Measurements from ENCODE around the gene ARCN1.

DNA sequence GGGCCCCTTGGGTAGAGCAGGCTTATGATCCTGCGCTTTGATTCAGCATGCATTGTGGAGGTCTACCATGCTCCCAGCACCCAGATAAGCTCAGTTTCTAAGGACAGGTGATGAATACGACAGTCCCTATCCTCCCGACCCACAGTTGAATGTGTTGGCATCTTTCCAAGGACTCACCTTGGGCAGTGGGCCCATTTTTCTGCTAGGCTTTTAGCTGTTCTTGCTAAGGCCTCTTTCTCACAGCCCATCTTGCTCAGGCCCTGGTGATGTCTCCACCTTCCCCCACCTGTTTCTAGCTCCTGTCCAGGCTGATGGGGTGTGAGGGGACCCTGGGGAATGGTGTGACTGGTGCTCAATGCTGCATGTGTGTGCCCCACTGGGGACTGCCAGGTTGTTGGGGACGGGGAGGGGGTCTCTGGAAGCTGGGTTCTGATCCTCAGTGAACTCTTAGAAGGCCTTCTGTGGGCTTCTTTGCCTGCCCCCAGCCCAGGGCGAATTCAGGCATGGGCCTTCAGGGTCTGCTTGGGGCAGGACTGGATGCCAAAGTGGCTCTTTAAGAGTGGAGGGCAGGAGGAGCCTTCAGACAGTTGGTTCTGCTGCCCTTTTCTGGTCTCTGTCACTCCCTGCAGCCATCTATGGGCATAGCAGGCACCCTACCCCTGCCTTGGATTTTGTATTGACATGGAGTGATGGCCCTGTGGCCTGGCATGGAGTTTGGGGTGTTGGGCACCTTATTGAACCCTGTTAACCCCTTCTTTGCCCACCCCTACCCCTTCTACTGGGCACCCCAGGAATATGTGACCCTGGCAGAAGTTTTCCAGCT, 68.3 kb downstream of the ARCN1 start:
- TF ChIP-seq, protein P1, sequence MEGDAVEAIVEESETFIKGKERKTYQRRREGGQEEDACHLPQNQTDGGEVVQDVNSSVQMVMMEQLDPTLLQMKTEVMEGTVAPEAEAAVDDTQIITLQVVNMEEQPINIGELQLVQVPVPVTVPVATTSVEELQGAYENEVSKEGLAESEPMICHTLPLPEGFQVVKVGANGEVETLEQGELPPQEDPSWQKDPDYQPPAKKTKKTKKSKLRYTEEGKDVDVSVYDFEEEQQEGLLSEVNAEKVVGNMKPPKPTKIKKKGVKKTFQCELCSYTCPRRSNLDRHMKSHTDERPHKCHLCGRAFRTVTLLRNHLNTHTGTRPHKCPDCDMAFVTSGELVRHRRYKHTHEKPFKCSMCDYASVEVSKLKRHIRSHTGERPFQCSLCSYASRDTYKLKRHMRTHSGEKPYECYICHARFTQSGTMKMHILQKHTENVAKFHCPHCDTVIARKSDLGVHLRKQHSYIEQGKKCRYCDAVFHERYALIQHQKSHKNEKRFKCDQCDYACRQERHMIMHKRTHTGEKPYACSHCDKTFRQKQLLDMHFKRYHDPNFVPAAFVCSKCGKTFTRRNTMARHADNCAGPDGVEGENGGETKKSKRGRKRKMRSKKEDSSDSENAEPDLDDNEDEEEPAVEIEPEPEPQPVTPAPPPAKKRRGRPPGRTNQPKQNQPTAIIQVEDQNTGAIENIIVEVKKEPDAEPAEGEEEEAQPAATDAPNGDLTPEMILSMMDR (IDR thresholded peaks at IDR 0.05; ENCODE audit: poor library complexity, severe bottlenecking), result no peak
- TF ChIP-seq POLR2AphosphoS5 (IDR thresholded peaks at IDR 0.05) (no peak), TAF1 (IDR thresholded peaks at IDR 0.05; ENCODE audit: low read depth) (no peak), EZH2 (IDR thresholded peaks at IDR 0.05; ENCODE audit: borderline replicate concordance, insufficient read depth, low read length, poor library complexity, severe bottlenecking) (no peak), RAD21 (conservative IDR thresholded peaks at IDR 0.05) (no peak), MXI1 (conservative IDR thresholded peaks at IDR 0.05; ENCODE audit: poor library complexity, severe bottlenecking) (no peak), EP300 (conservative IDR thresholded peaks at IDR 0.05; ENCODE audit: poor library complexity, severe bottlenecking) (no peak), SMC3 (conservative IDR thresholded peaks at IDR 0.05; ENCODE audit: poor library complexity) (no peak)
- TF ChIP-seq, protein P2, sequence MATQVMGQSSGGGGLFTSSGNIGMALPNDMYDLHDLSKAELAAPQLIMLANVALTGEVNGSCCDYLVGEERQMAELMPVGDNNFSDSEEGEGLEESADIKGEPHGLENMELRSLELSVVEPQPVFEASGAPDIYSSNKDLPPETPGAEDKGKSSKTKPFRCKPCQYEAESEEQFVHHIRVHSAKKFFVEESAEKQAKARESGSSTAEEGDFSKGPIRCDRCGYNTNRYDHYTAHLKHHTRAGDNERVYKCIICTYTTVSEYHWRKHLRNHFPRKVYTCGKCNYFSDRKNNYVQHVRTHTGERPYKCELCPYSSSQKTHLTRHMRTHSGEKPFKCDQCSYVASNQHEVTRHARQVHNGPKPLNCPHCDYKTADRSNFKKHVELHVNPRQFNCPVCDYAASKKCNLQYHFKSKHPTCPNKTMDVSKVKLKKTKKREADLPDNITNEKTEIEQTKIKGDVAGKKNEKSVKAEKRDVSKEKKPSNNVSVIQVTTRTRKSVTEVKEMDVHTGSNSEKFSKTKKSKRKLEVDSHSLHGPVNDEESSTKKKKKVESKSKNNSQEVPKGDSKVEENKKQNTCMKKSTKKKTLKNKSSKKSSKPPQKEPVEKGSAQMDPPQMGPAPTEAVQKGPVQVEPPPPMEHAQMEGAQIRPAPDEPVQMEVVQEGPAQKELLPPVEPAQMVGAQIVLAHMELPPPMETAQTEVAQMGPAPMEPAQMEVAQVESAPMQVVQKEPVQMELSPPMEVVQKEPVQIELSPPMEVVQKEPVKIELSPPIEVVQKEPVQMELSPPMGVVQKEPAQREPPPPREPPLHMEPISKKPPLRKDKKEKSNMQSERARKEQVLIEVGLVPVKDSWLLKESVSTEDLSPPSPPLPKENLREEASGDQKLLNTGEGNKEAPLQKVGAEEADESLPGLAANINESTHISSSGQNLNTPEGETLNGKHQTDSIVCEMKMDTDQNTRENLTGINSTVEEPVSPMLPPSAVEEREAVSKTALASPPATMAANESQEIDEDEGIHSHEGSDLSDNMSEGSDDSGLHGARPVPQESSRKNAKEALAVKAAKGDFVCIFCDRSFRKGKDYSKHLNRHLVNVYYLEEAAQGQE (IDR thresholded peaks at IDR 0.05; ENCODE audit: borderline replicate concordance), result no peak
